PC-9 (cell line): Measurements from ENCODE around the gene SDK1. TPM values are rescaled to one million over a fixed set of nuclear protein-coding genes. Genes with fewer than 3 reads are reported as not detected.
A peak's percentile ranks its signal among the peaks of the same experiment; 100 is the strongest.

Experiments
- BruUV-seq: library from RNA; stranded (reverse); fragments of 400-500 nt; replicated peaks from 2 replicates; lab custom pipeline; 2021; lab: Mats Ljungman, UMichigan
- CTCF ChIA-PET: fragments of 300-600 bp; sonication (Branson Sonifier 250); formaldehyde crosslinking; loops from one replicate; lab custom pipeline; 2022; ENCODE audit warnings: antibody characterized with exemption; lab: Charles Lee
- POLR2A ChIA-PET: fragments of 300-600 bp; sonication (Branson Sonifier 250); formaldehyde crosslinking; loops from one replicate; lab custom pipeline; 2022; ENCODE audit warnings: antibody characterized with exemption; ENCODE audit not compliant: unreplicated experiment; lab: Charles Lee
- DNase-seq, 2 experiments: peaks; one replicate each; pipeline versions ENCODE4 v3.0.0 to v3.0.0-alpha.2; 2015 to 2022; ENCODE audit warnings: mixed read lengths in 1 of 2
- H2AFZ ChIP-seq: fragments of 200-600 bp; sonication (generic); 2 replicates; pipeline ENCODE4 v1.8.1; 2017; ENCODE audit warnings: antibody characterized with exemption
- H3F3A ChIP-seq: fragments of 200-600 bp; sonication (generic); 2 replicates; pipeline ENCODE4 v1.8.1; 2017; ENCODE audit warnings: antibody characterized with exemption, mild to moderate bottlenecking, low read depth; ENCODE audit not compliant: insufficient read depth
- H3K27ac ChIP-seq: fragments of 200-600 bp; sonication (generic); 2 replicates; pipeline ENCODE4 v1.6.1; 2016; ENCODE audit warnings: mixed run types
- H3K27me3 ChIP-seq: fragments of 200-600 bp; sonication (generic); 2 replicates; pipeline ENCODE4 v1.6.1; 2016; ENCODE audit warnings: low read depth, mixed run types; ENCODE audit not compliant: insufficient read depth
- H3K36me3 ChIP-seq: fragments of 200-600 bp; sonication (generic); 2 replicates; pipeline ENCODE4 v1.6.1; 2016; ENCODE audit warnings: low read depth, mixed run types
- H3K4me1 ChIP-seq: fragments of 200-600 bp; sonication (generic); replicated peaks from 2 replicates; pipeline ENCODE4 v1.6.1; 2016; ENCODE audit warnings: mixed run types; ENCODE audit not compliant: insufficient read depth
- H3K4me2 ChIP-seq: fragments of 200-600 bp; sonication (generic); 2 replicates; pipeline ENCODE4 v1.6.1; 2017; ENCODE audit warnings: mixed run types
- H3K4me3 ChIP-seq: fragments of 200-600 bp; sonication (generic); 2 replicates; pipeline ENCODE4 v1.6.1; 2016; ENCODE audit warnings: mixed run types
- H3K79me2 ChIP-seq: fragments of 200-600 bp; sonication (generic); 2 replicates; pipeline ENCODE4 v1.6.1; 2017; ENCODE audit warnings: low read depth, mixed run types
- H3K9me2 ChIP-seq: fragments of 200-600 bp; sonication (generic); 2 replicates; pipeline ENCODE4 v1.8.1; 2017; ENCODE audit warnings: mild to moderate bottlenecking; ENCODE audit not compliant: insufficient read depth
- H3K9me3 ChIP-seq: fragments of 200-600 bp; sonication (generic); 2 replicates; pipeline ENCODE4 v1.8.1; 2016; ENCODE audit warnings: low read depth; ENCODE audit not compliant: insufficient read depth
- H4K20me1 ChIP-seq: fragments of 200-600 bp; sonication (generic); 2 replicates; pipeline ENCODE4 v1.8.1; 2017; ENCODE audit not compliant: insufficient read depth
- CTCF ChIP-seq: fragments of 200-600 bp; sonication (generic); conservative IDR thresholded peaks from 2 replicates; pipeline ENCODE4 v1.6.1; 2017; ENCODE audit warnings: mixed run types, antibody characterized with exemption, mild to moderate bottlenecking, moderate library complexity
- EZH2 ChIP-seq: fragments of 200-600 bp; sonication (generic); IDR thresholded peaks from 2 replicates; pipeline ENCODE4 v1.8.0; 2017; ENCODE audit warnings: antibody characterized with exemption, low read depth
- intact Hi-C: fragments of 100-400 bp; cut with micrococcal nuclease; formaldehyde crosslinking; loops from one replicate; pipeline ENCODE4 v1.10.0; 2022; ENCODE audit not compliant: unreplicated experiment
- total RNA-seq: library from RNA; stranded (reverse); gene quantifications from 2 replicates; pipeline ENCODE4 v1.2.3, GENCODE V29; 2021

The SDK1 gene
- total RNA-seq, 1 experiment from 2014 or later, result not detected

DNA sequence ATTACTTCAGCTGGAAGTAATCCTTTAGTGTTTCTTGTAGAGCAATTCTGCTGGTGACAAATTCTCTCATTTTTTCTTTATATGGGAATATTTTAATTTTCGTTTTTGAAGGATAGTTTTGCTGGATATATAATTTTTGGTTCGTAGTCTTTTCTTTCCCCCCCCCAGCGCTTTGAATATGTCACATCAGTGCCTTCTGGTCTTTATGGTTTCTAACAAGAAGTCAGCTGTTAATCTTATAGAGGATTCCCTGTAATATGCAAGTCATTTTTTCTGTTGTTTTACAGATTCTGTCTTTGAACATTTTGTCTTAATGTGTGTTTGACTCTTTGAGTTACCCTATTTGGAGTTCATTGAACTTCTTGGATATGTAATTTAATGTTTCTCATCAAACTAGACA, 96.3 kb downstream of the SDK1 start:
- Histone ChIP-seq H3K4me1 (no peaks in the 10 kb centered on the region), H3K79me2 (no peaks in the 10 kb centered on the region), H3K4me3 (no peak overlapping the region), H2AFZ (no peak overlapping the region), H3K9me3 (peaks cover 6% of the 10 kb centered on the region), H3K36me3 (no peaks in the 10 kb centered on the region), H3K4me2 (no peak overlapping the region), H3K9me2 (no peaks in the 10 kb centered on the region), H3K27me3 (peaks cover 8% of the 10 kb centered on the region; the same call in 1 of the 2 replicates), H3K27ac (no peak overlapping the region), H4K20me1 (no peaks in the 10 kb centered on the region), H3F3A (peaks cover under 1% of the 10 kb centered on the region; the same call in 1 of the 2 replicates)
- no peak for TF ChIP-seq CTCF
- no peak for TF ChIP-seq EZH2
- intact Hi-C loops, result no loop called here
- DNase-seq, result no peak
- POLR2A ChIA-PET, result no interaction called here
- CTCF ChIA-PET, result no interaction called here
- BruUV-seq, result no TSS peak

- Histone ChIP-seq H4K20me1 (no peaks in the 10 kb centered on the region), H3K9me2 (no peaks in the 10 kb centered on the region), H3K4me1 (peaks cover 23% of the 10 kb centered on the region), H3K27ac (no peak overlapping the region), H3F3A (peaks cover 18% of the 10 kb centered on the region; the same call in 1 of the 2 replicates), H3K4me2 (no peak overlapping the region), H3K27me3 (peaks cover 8% of the 10 kb centered on the region; the same call in 1 of the 2 replicates), H3K9me3 (peaks cover 6% of the 10 kb centered on the region; the same call in 1 of the 2 replicates), H3K79me2 (no peaks in the 10 kb centered on the region), H2AFZ (no peak overlapping the region), H3K36me3 (no peaks in the 10 kb centered on the region), H3K4me3 (no peak overlapping the region)
- peak in 1 of 2 experiments; percentile 15 for DNase-seq
- BruUV-seq, result no TSS peak
- TF ChIP-seq EZH2, result no peak
- TF ChIP-seq CTCF, result peak; percentile 62
- ChIA-PET POLR2A (no interaction called here), CTCF (no interaction called here)
- intact Hi-C loops, result no loop called here
These were observed 98.8 kb downstream of the SDK1 start for GRCh38 chr7:3399858-3400257.

- Histone ChIP-seq H3F3A (peaks cover 18% of the 10 kb centered on the region; the same call in 1 of the 2 replicates), H3K27me3 (peaks cover 30% of the 10 kb centered on the region), H3K9me2 (no peaks in the 10 kb centered on the region), H3K79me2 (no peaks in the 10 kb centered on the region), H4K20me1 (no peaks in the 10 kb centered on the region), H3K4me3 (no peak overlapping the region), H3K27ac (no peak overlapping the region), H3K36me3 (no peaks in the 10 kb centered on the region), H3K9me3 (no peaks in the 10 kb centered on the region), H3K4me2 (no peak overlapping the region), H3K4me1 (peaks cover 27% of the 10 kb centered on the region), H2AFZ (no peak overlapping the region)
- ChIA-PET CTCF (no interaction called here), POLR2A (no interaction called here)
- DNase-seq, result peak in 1 of 2 experiments; percentile 88
- TF ChIP-seq EZH2, result no peak
- no peak for TF ChIP-seq CTCF
- no TSS peak for BruUV-seq
- intact Hi-C loops, result no loop called here
These were observed 103.4 kb downstream of the SDK1 start for GRCh38 chr7:3404501-3404900.
